Tibial nerve (tissue), 4 donors: Measurements from ENCODE around the gene AOPEP.

Experiments
- EP300 ChIP-seq, 2 donors: sonication (generic); formaldehyde crosslinking; IDR thresholded peaks; one replicate each; pipeline ENCODE4 v1.6.1; 2017; ENCODE audit warnings: antibody characterized with exemption in 2 of 2, mild to moderate bottlenecking in 1 of 2
- TF ChIP-seq, protein P1 (sequence below), 5 experiments: fragments of 200-600 bp in 3 of 5; fragments of 450-650 bp in 2 of 5; sonication (generic) in 3 of 5; IDR thresholded peaks; one replicate each; pipeline ENCODE4 v1.5.1; 2016 to 2019; ENCODE audit warnings: antibody characterized with exemption in 5 of 5, mild to moderate bottlenecking in 3 of 5, moderate library complexity in 2 of 5

DNA sequence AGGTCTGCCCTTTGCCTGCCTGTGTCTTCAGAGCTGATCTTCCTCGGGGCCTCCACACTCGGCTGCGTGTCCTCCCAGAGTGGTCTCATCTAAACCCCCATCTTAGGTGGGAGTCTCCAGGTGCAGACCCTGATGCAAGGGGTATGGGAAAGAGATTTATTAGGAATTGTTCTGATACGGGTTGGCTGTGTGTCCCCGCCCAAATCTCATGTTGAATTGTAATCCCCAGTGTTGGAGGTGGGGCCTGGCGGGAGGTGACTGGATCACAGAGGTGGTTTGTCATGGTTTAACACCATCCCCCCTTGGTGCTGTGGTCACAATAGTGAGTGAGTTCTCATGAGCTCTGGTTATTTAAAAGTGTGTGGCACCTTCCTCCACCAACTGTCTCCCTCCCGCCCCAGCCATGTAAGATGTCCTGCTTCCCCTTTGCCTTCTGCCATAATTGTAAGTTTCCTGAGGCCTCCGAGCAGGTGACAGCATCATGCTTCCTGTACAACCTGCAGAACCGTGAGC lies 208.4 kb downstream of the AOPEP start:
- TF ChIP-seq, protein P1, sequence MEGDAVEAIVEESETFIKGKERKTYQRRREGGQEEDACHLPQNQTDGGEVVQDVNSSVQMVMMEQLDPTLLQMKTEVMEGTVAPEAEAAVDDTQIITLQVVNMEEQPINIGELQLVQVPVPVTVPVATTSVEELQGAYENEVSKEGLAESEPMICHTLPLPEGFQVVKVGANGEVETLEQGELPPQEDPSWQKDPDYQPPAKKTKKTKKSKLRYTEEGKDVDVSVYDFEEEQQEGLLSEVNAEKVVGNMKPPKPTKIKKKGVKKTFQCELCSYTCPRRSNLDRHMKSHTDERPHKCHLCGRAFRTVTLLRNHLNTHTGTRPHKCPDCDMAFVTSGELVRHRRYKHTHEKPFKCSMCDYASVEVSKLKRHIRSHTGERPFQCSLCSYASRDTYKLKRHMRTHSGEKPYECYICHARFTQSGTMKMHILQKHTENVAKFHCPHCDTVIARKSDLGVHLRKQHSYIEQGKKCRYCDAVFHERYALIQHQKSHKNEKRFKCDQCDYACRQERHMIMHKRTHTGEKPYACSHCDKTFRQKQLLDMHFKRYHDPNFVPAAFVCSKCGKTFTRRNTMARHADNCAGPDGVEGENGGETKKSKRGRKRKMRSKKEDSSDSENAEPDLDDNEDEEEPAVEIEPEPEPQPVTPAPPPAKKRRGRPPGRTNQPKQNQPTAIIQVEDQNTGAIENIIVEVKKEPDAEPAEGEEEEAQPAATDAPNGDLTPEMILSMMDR (IDR thresholded peaks at IDR 0.05): no peak
- TF ChIP-seq EP300 (IDR thresholded peaks at IDR 0.05): no peak
